Ovary (tissue), 9 donors: Measurements from ENCODE around the gene SRSF7. TPM values are rescaled to one million over a fixed set of nuclear protein-coding genes. Genes with fewer than 3 reads are reported as not detected.

Source experiments
- DNase-seq, 5 donors: peaks; one replicate each; pipeline ENCODE4 v3.0.0-alpha.2; 2019 to 2020
- H3K27ac ChIP-seq, 2 donors: fragments of 200-600 bp; one replicate each; pipeline versions ENCODE4 v1.5.1 to v1.8.0; 2019 to 2022
- H3K27me3 ChIP-seq: fragments of 200-600 bp; one replicate; pipeline ENCODE4 v1.8.0; 2022
- H3K36me3 ChIP-seq: fragments of 200-600 bp; sonication (generic); one replicate; pipeline ENCODE4 v1.5.1; 2019
- H3K4me1 ChIP-seq: one replicate; pipeline ENCODE4 v1.8.1; 2013; ENCODE audit warnings: mild to moderate bottlenecking, moderate library complexity; ENCODE audit not compliant: insufficient read depth
- H3K4me3 ChIP-seq: fragments of 200-600 bp; sonication (generic); one replicate; pipeline ENCODE4 v1.5.1; 2017
- H3K9me3 ChIP-seq, 2 donors: fragments of 200-600 bp in 1 of 2; sonication (generic) in 1 of 2; one replicate each; pipeline versions ENCODE4 v1.5.1 to v1.8.1; 2013 to 2019; ENCODE audit warnings: mild to moderate bottlenecking in 1 of 2, moderate library complexity in 1 of 2
- EP300 ChIP-seq: sonication (generic); formaldehyde crosslinking; IDR thresholded peaks from one replicate; pipeline ENCODE4 v1.6.1; 2017; ENCODE audit warnings: antibody characterized with exemption
- POLR2A ChIP-seq: fragments of 450-650 bp; IDR thresholded peaks from one replicate; pipeline ENCODE4 v1.6.1; 2017; ENCODE audit warnings: antibody characterized with exemption, mild to moderate bottlenecking, moderate library complexity
- WGBS, 3 donors: extraction: QIAGEN DNeasy Blood & Tissue Kit in 1 of 3; methylation state at CpG; one replicate each; pipeline versions ENCODE4 v1.1.5 to v1.1.7; 2013 to 2017; 5-methylcytosine and 5-hydroxymethylcytosine counted together
- intact Hi-C, 4 donors: fragments of 100-400 bp; cut with DNase I; formaldehyde crosslinking; loops; one replicate each; pipeline versions ENCODE4 v1.11.0 to v1.15.1; 2022 to 2023
- polyA plus RNA-seq, 2 donors: library from polyadenylated mRNA; stranded (reverse); fragments of 200-250 nt in 1 of 2; fragments of 350-450 nt in 1 of 2; fragmentation: Illumina TruSeq in 1 of 2; extraction: RNeasy Lipid Tissue Mini Kit (QIAGEN cat#74804) in 1 of 2; gene quantifications; one replicate each; pipeline ENCODE4 v1.2.3, GENCODE V29; 2013 to 2014
- total RNA-seq, 7 donors: library from RNA; depleted of rRNA in 2 of 7; stranded (reverse); fragments of >200 nt in 2 of 7; fragmentation: NEBNext Ultra II Directional in 3 of 7; extraction: Animal tissue kit (Norgen Biotek cat#: 25700) in 3 of 7; gene quantifications; one replicate each; pipeline versions ENCODE4 v1.1.0 to v1.2.4, GENCODE V29; 2016 to 2023
- TF ChIP-seq, protein P1 (sequence below), 3 donors: fragments of 450-650 bp in 2 of 3; fragments of 200-600 bp in 1 of 3; IDR thresholded peaks; one replicate each; pipeline versions ENCODE4 v1.5.1 to v1.8.0; 2016 to 2022; ENCODE audit warnings: antibody characterized with exemption in 3 of 3, mild to moderate bottlenecking in 1 of 3
- donor health status: DM: no; HTN: no; CAD: no; lungs with moderate emphysema.
- donor health status: DM: no; HTN: no; CAD: no.
- donor health status: Bipolar disorder and iron deficiency.
- donor health status: DM: yes; HTN: yes; CAD: no.
- donor health status: DM: no; HTN: no; CAD: no.
- donor health status: DM: yes; HTN: yes; CAD: no.

Gene SRSF7
- total and polyA plus RNA-seq, 9 donors: 81.1 to 163 (median 106) TPM

DNA sequence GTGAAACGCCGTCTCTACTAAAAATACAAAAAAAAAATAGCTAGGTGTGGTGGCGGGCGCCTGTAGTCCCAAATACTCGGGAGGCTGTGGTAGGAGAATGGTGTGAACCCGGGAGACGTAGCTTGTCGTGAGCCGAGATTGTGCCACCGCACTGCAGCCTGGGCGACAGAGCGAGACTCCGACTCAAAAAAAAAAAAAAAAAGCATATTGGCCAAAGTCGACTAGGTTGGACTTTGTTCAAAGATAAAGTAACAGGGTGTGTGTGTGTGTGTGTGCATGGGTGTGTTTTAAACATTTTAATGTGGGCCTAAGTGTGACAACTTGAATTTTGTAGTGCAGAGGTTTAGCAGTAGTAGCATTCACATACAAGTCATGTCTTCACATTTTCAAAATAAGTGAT lies 38.5 kb upstream of the SRSF7 start:
- H3K36me3 ChIP-seq: no peaks in the 10 kb centered on the region
- H3K27ac ChIP-seq: no peak overlapping the region
- peaks cover 1% of the 10 kb centered on the region for H3K4me1 ChIP-seq
- TF ChIP-seq EP300 (no peak), POLR2A (no peak)
- TF ChIP-seq, protein P1, sequence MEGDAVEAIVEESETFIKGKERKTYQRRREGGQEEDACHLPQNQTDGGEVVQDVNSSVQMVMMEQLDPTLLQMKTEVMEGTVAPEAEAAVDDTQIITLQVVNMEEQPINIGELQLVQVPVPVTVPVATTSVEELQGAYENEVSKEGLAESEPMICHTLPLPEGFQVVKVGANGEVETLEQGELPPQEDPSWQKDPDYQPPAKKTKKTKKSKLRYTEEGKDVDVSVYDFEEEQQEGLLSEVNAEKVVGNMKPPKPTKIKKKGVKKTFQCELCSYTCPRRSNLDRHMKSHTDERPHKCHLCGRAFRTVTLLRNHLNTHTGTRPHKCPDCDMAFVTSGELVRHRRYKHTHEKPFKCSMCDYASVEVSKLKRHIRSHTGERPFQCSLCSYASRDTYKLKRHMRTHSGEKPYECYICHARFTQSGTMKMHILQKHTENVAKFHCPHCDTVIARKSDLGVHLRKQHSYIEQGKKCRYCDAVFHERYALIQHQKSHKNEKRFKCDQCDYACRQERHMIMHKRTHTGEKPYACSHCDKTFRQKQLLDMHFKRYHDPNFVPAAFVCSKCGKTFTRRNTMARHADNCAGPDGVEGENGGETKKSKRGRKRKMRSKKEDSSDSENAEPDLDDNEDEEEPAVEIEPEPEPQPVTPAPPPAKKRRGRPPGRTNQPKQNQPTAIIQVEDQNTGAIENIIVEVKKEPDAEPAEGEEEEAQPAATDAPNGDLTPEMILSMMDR (IDR thresholded peaks at IDR 0.05): no peak
- H3K27me3 ChIP-seq: no peaks in the 10 kb centered on the region
- WGBS, 3 donors: 86 to 95% (median 88%) methylated on average over 14 of the region's 14 CpGs
- intact Hi-C loops: no loop called here
- no peak overlapping the region for H3K4me3 ChIP-seq
- no peaks in the 10 kb centered on the region for H3K9me3 ChIP-seq
- DNase-seq: no peak

DNA sequence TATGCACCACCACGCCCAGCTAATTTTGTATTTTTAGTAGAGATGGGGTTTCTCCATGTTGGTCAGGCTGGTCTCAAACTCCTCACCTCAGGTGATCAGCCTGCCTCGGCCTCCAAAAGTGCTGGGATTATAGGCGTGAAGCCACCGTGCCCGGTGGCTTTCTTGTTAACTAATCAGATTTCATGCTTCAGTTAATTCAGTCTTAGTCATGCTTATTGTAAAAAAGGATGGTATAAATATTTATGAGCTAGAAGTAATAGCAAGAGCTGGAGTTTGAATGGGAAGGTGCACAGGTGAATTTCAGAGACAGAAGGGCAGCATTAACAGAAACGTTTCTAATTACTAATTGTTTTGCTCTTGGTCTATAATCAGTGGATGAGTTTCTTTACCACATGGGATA lies 37.1 kb upstream of the SRSF7 start:
- Histone ChIP-seq H3K9me3 (no peaks in the 10 kb centered on the region), H3K4me3 (no peak overlapping the region), H3K27me3 (no peaks in the 10 kb centered on the region), H3K4me1 (peaks cover 1% of the 10 kb centered on the region), H3K36me3 (no peaks in the 10 kb centered on the region), H3K27ac (no peak overlapping the region)
- DNase-seq: no peak
- intact Hi-C loops: no loop called here
- TF ChIP-seq, protein P1 (IDR thresholded peaks at IDR 0.05): no peak
- TF ChIP-seq EP300: no peak
- TF ChIP-seq POLR2A: no peak
- 92 to 95% (median 93%) methylated on average over 6 of the region's 6 CpGs for WGBS, 3 donors

DNA sequence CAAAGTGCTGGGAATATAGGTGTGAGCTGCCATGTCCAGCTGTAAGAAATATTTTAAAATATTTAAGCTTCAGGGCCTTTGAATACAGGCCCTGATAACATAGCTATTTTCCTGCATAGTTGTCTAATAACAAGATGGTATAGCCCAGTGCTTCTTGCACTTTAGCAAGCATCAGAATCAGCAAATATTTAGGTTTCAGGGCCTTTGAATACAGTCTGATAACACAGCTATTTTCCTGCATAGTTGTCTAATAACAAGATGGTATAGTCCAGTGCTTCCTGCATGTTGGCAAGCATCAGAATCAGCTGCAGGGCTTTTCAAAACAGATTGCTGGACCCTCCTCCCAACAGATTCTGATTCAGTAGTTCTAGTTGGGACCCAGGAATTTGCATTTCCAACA lies 32.4 kb upstream of the SRSF7 start:
- Histone ChIP-seq H3K4me3 (no peak overlapping the region), H3K9me3 (no peaks in the 10 kb centered on the region), H3K4me1 (peaks cover 1% of the 10 kb centered on the region), H3K36me3 (no peaks in the 10 kb centered on the region), H3K27me3 (no peaks in the 10 kb centered on the region), H3K27ac (no peak overlapping the region)
- TF ChIP-seq EP300: no peak
- no peak for TF ChIP-seq POLR2A
- TF ChIP-seq, protein P1 (IDR thresholded peaks at IDR 0.05): no peak
- no peak for DNase-seq
- intact Hi-C loops: no loop called here

DNA sequence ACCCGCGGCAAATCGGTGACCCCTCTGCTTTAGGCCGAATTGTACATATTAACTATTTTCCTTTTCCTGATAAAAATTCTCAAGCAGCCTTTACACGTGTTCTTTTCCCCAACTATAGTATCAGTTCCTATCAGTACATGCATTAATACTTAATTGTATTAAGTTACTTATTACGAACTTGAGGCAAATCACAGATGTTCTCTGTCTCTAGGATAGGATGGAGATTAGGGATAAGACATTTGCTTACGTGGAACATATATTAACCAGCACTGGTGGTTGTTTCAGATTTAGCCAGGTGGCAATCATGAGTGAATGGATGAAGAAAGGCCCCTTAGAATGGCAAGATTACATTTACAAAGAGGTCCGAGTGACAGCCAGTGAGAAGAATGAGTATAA lies 27.5 kb upstream of the SRSF7 start:
- H3K27ac ChIP-seq: peak overlapping the region in 1 of 2 donors; percentile 58
- TF ChIP-seq EP300: no peak
- no peak for TF ChIP-seq POLR2A
- TF ChIP-seq, protein P1 (IDR thresholded peaks at IDR 0.05): no peak
- H3K27me3 ChIP-seq: no peaks in the 10 kb centered on the region
- peak overlapping the region; percentile 50 for H3K4me3 ChIP-seq
- H3K9me3 ChIP-seq: no peaks in the 10 kb centered on the region
- H3K4me1 ChIP-seq: no peaks in the 10 kb centered on the region
- intact Hi-C loops: no loop called here
- WGBS, 3 donors: 6 to 8% (median 7%) methylated on average over 8 of the region's 8 CpGs
- H3K36me3 ChIP-seq: no peaks in the 10 kb centered on the region
- no peak for DNase-seq

DNA sequence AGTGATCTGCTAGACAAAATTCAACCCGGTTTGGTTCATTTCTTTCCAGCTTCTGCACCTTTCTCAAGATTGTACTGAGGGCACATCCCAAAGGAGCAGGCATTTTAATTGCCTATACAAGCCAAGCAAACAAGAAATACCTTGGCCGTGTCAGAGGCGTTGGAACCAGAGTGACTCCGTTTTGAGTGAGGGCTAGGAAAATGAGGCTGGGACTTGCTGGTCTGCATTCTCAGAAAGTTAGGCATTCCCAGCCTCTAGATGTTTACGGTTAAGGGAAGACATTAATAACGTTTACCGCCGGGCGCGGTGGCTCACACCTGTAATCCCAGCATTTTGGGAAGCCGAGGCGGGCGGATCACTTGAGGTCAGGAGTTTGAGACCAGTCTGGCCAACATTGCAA lies 25.4 kb upstream of the SRSF7 start:
- Histone ChIP-seq H3K4me3 (no peak overlapping the region), H3K27me3 (no peaks in the 10 kb centered on the region), H3K9me3 (no peaks in the 10 kb centered on the region), H3K36me3 (no peaks in the 10 kb centered on the region), H3K27ac (no peak overlapping the region), H3K4me1 (no peaks in the 10 kb centered on the region)
- TF ChIP-seq POLR2A: no peak
- TF ChIP-seq EP300: no peak
- TF ChIP-seq, protein P1 (IDR thresholded peaks at IDR 0.05): no peak
- WGBS, 3 donors: 81 to 87% (median 86%) methylated on average over 13 of the region's 13 CpGs
- DNase-seq: no peak
- intact Hi-C loops: no loop called here
